Stimulated activated CD4-positive, alpha-beta T cell treated with anti-CD3 and anti-CD28 coated beads, Interleukin-2, amount 100 ng/mL, for 24 hours (primary cell): Measurements from ENCODE around the gene MUC16.

Experiments used
- DNase-seq, 2 donors: peaks; one replicate each; pipeline ENCODE4 v3.0.0-alpha.2; 2020

MUC16 gene

DNA sequence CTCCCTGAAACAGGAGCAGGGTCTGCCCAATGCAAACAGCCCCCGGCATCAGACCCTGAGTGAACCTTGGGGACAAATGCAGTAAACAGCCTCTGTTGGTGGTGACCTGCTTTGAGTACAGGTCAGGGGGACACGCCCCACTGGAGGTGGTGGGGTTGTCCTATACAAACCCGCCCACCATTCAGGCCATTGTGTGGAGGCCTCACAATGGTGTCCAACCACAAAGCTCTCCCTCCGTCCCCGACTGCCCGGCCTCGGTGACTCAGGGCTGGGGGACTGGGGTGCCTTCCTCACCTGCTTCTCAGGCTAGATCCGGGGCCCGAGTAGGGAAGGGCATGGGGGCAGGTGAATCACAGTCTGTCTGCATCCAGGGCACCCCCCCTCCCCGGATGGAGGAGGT, 1.5 kb downstream of the MUC16 start:
- DNase-seq = no peak

DNA sequence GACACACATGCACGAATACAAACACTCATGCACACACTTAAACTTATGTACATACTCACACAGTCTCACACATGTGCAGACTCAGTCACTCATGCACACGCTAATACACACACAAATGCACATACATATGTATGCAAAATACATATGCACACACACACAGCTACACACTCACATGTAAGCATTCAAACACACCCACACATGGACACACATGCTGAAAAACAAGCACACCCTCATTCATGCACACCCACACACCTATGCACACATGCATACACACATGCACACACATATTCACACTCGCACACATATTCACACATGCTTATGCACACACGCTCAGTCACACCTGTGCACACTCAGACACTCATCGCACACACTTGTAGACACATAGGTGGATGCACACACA, 9.3 kb downstream of the MUC16 start:
- DNase-seq = no peak

DNA sequence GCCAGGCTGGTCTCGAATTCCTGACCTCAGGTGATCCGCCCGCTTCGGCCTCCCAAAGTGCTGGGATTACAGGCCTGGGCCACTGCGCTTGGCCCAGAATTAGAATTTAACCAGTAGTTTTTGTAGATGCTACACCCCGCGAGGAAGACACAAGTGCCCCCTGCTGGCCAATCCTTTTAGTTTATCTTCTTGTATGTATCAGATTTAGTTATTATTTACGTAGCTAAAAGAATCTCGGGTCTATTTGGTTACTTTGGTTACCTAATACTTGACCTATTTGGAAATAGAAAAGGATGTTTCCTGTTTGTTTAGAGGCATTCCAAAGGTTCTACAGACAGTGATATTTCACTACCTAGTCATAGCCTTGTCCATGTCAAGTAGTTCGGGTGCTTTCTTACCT, 22.0 kb downstream of the MUC16 start:
- DNase-seq = peak; percentile 29 to 57

DNA sequence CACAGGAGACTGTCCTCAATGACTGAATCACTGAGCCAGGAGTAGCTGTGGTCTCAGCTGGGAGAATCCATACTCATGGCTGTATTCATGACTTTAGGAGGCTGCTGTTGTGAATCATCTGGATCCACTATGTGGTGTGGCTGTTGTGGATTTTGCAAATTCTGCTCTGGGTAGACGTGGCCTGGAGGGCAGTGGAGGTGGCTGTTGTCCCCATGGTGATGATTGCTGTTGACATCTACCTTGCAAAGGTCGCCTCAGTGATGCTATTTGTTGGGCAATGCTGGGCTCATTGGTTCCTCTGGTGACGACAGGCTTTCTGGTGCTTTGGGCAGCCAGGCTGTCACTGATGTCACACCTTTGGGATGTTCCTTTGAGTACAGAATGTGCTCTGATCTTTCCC, 23.9 kb downstream of the MUC16 start:
- DNase-seq = no peak

DNA sequence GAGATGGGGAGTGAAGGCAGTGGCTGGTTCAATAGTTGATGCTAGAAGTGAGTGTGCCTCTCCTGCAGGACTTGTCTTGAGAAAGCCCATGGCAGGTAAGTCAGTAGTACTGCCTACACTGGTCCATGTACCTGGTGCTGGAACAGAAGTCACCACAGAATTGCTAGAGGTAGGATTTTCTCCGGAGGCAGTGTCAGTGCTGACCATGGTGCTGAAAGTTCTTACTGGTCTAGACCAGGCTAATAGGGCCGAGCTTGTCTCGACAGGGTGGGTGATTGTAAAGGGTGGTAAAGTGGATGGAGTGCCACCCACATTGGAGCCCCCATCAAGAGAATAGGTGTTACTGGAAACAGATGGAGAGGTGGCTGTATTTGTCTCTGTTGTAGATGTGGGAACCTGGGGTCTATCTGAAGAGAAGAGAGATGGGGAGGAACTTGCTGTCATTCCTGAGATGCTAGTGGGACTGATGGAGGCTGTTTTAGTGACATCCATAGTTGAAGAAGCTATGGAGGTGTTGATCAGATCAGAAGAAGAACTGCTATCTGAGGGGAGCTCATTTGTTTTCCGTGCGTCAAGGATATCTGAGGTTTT, 36.6 kb downstream of the MUC16 start:
- no peak for DNase-seq

DNA sequence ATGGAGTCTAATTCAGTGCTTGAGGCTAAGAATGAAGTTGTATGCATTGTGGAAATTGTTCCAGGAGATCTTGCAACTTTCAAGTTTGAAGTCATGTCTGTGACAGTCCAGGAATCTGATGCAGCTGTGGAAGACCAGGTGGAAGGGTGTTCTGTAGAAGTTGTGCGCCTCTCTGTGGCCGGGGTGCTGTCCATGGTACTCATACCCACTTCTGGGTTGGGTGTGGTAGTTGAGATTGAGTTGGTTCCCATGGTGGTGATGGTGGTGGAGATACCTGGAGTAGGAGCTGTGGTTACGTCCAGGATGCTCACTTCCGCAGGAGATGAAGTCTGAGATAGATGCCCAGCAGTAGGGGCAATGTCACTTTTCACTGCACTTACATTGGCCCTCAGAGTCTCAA, 44.3 kb downstream of the MUC16 start:
- DNase-seq = no peak
